HTR-8/SVneo (cell line): ENCODE results near the gene TSPAN31.
A peak's percentile ranks its signal among the peaks of the same experiment; 100 is the strongest.

Experiments
- DNase-seq: peaks from one replicate; pipeline ENCODE4 v3.0.0; 2011; ENCODE audit warnings: low spot score, mixed read lengths; ENCODE audit not compliant: insufficient read length
- FAIRE-seq: peaks from 2 replicates; lab custom pipeline; 2011; peaks lifted over from hg19 to GRCh38; lab: Jason Lieb, UNC

TSPAN31 gene

GRCh38 chr12:57750561-57751431, 6.0 kb downstream of the TSPAN31 start:
- FAIRE-seq: no peak

GRCh38 chr12:57751432-57751787, 6.6 kb downstream of the TSPAN31 start:
- FAIRE-seq: no peak
- DNase-seq: no peak

More at GRCh38 chr12:57750561-57751431, 6.0 kb downstream of the TSPAN31 start:
- no peak for DNase-seq

- DNase-seq: peak; percentile 95
- FAIRE-seq: peak; percentile 99
Observed at GRCh38 chr12:57751788-57752667, 7.2 kb downstream of the TSPAN31 start, which contains the start of gene CDK4. Gene CDK4, minus strand, starts transcription at chr12:57752310. Its CDS starts 593 bp downstream, at chr12:57751717.

- no peak for FAIRE-seq
Observed at GRCh38 chr12:57752668-57753000, 7.8 kb downstream of the TSPAN31 start.

GRCh38 chr12:57753756-57754337, 9.0 kb downstream of the TSPAN31 start:
- DNase-seq: no peak
- no peak for FAIRE-seq

More at GRCh38 chr12:57752668-57753000, 7.8 kb downstream of the TSPAN31 start:
- no peak for DNase-seq

GRCh38 chr12:57754411-57755193, 9.8 kb downstream of the TSPAN31 start, which contains the start of gene MARCHF9:
Gene MARCHF9, plus strand, starts transcription at chr12:57755103. Its CDS starts 426 bp downstream, at chr12:57755529.
- FAIRE-seq: peak; percentile 82
- no peak for DNase-seq

- FAIRE-seq (no peak), DNase-seq (no peak)
Observed at GRCh38 chr12:57755194-57755453, 10.3 kb downstream of the TSPAN31 start.

- no peak for FAIRE-seq
Observed at GRCh38 chr12:57755454-57756372, 10.9 kb downstream of the TSPAN31 start.

GRCh38 chr12:57756406-57757341, 11.8 kb downstream of the TSPAN31 start:
- FAIRE-seq (no peak), DNase-seq (no peak)

More at GRCh38 chr12:57755454-57756372, 10.9 kb downstream of the TSPAN31 start:
- no peak for DNase-seq

GRCh38 chr12:57757771-57758170, 12.9 kb downstream of the TSPAN31 start:
- no peak for DNase-seq
- no peak for FAIRE-seq

GRCh38 chr12:57758552-57759359, 13.9 kb downstream of the TSPAN31 start:
- DNase-seq (no peak), FAIRE-seq (no peak)

GRCh38 chr12:57759360-57759980, 14.6 kb downstream of the TSPAN31 start:
- FAIRE-seq: peak; percentile 16
- DNase-seq: no peak

GRCh38 chr12:57760347-57760982, 15.6 kb downstream of the TSPAN31 start:
- no peak for DNase-seq
- FAIRE-seq: no peak

- DNase-seq: no peak
- no peak for FAIRE-seq
Observed at GRCh38 chr12:57761391-57761998, 16.7 kb downstream of the TSPAN31 start.

- FAIRE-seq: no peak
Observed at GRCh38 chr12:57762463-57762862, 17.6 kb downstream of the TSPAN31 start.

More at GRCh38 chr12:57762463-57762862, 17.6 kb downstream of the TSPAN31 start:
- DNase-seq: no peak
